HG02943 (cell line): ENCODE data around the gene RAF1.
A peak's percentile ranks its signal among the peaks of the same experiment; 100 is the strongest.
"Not testable (repeated sequence)": the region's sequence is repeated elsewhere in the genome, so short reads cannot be mapped to it uniquely, and the experiment has no call there.

Experiments
- ATAC-seq: cut with Tn5 transposase; IDR thresholded peaks from one replicate; pipeline ENCODE4 v1.9.1; 2021; ENCODE audit warnings: mild to moderate bottlenecking, low read depth, moderate library complexity; ENCODE audit not compliant: unreplicated experiment

RAF1 gene

GRCh38 chr3:12569836-12570235 lies 94.1 kb downstream of the RAF1 start:
- no peak for ATAC-seq

- ATAC-seq, result no peak
These were observed 95.2 kb downstream of the RAF1 start for GRCh38 chr3:12568747-12569146.

GRCh38 chr3:12566976-12567375 lies 96.9 kb downstream of the RAF1 start:
- ATAC-seq, result no peak

GRCh38 chr3:12562451-12562850 lies 101.5 kb downstream of the RAF1 start:
- ATAC-seq, result no peak

GRCh38 chr3:12561397-12561796 lies 102.5 kb downstream of the RAF1 start:
- ATAC-seq, result no peak

GRCh38 chr3:12560505-12561190 lies 103.3 kb downstream of the RAF1 start:
- no peak for ATAC-seq

- no peak for ATAC-seq
These were observed 104.4 kb downstream of the RAF1 start for GRCh38 chr3:12559520-12559919.

GRCh38 chr3:12558706-12559105 lies 105.2 kb downstream of the RAF1 start:
- ATAC-seq, result no peak

GRCh38 chr3:12557473-12558100 lies 106.3 kb downstream of the RAF1 start:
- no peak for ATAC-seq

- ATAC-seq, result peak; percentile 85
These were observed 107.0 kb downstream of the RAF1 start, which contains the start of gene MKRN2 for GRCh38 chr3:12556690-12557472. Gene MKRN2, plus strand, starts transcription at chr3:12557087. Its CDS starts 64 bp downstream, at chr3:12557151.

GRCh38 chr3:12556314-12556689 lies 107.6 kb downstream of the RAF1 start:
- ATAC-seq, result no peak

GRCh38 chr3:12553921-12554391 lies 110.0 kb downstream of the RAF1 start:
- ATAC-seq, result no peak

GRCh38 chr3:12549971-12550760 lies 113.8 kb downstream of the RAF1 start:
- no peak for ATAC-seq

- no peak for ATAC-seq
These were observed 118.5 kb downstream of the RAF1 start, which contains the start of gene MKRN2OS for GRCh38 chr3:12545473-12545791. Gene MKRN2OS, minus strand, starts transcription at chr3:12545499. Its CDS starts 35 bp downstream, at chr3:12545464.

- ATAC-seq, result no peak
These were observed 119.1 kb downstream of the RAF1 start for GRCh38 chr3:12544652-12545472.

- not testable (repeated sequence) for ATAC-seq
These were observed 120.4 kb downstream of the RAF1 start for GRCh38 chr3:12543497-12543896.

- no peak for ATAC-seq
These were observed 122.3 kb downstream of the RAF1 start for GRCh38 chr3:12541625-12542024.

- ATAC-seq, result no peak
These were observed 127.5 kb downstream of the RAF1 start for GRCh38 chr3:12536423-12536822.
